Esophagus squamous epithelium (tissue), 5 donors: Measurements from ENCODE around the gene TSEN2. TPM values are rescaled to one million over a fixed set of nuclear protein-coding genes. Genes with fewer than 3 reads are reported as not detected.

Experiments used
- DNase-seq: peaks from one replicate; lab custom pipeline; 2025; lab: John Stamatoyannopoulos, UW
- H3K27ac ChIP-seq, 4 donors: fragments of 200-600 bp; sonication (generic); one replicate each; pipeline ENCODE4 v1.5.1; 2016 to 2019; ENCODE audit warnings: mild to moderate bottlenecking in 1 of 4
- H3K27me3 ChIP-seq, 4 donors: fragments of 200-600 bp; sonication (generic); 1 replicate in 3 of 4; 2 replicates in 1 of 4; pipeline versions ENCODE4 v1.5.1 to v1.6.0; 2017 to 2021; ENCODE audit warnings: antibody characterized with exemption in 1 of 4
- H3K36me3 ChIP-seq, 3 donors: fragments of 200-600 bp; sonication (generic); one replicate each; pipeline ENCODE4 v1.5.1; 2016 to 2019
- H3K4me1 ChIP-seq, 3 donors: fragments of 200-600 bp; sonication (generic); one replicate each; pipeline ENCODE4 v1.5.1; 2017 to 2019
- H3K4me3 ChIP-seq, 4 donors: fragments of 200-600 bp; sonication (generic); 1 replicate in 3 of 4; 2 replicates in 1 of 4; pipeline ENCODE4 v1.5.1; 2016 to 2019; ENCODE audit warnings: mild to moderate bottlenecking in 2 of 4, moderate library complexity in 1 of 4
- H3K9me3 ChIP-seq, 3 donors: fragments of 200-600 bp; sonication (generic); one replicate each; pipeline ENCODE4 v1.5.1; 2016 to 2019
- CTCF ChIP-seq, 6 experiments: fragments of 450-650 bp in 4 of 6; fragments of 200-600 bp in 2 of 6; sonication (generic) in 2 of 6; IDR thresholded peaks; one replicate each; pipeline ENCODE4 v1.5.1; 2016 to 2019; ENCODE audit warnings: antibody characterized with exemption in 6 of 6, mild to moderate bottlenecking in 4 of 6, moderate library complexity in 4 of 6
- POLR2A ChIP-seq, 4 donors: fragments of 450-650 bp; IDR thresholded peaks; one replicate each; pipeline ENCODE4 v1.6.1; 2017; ENCODE audit warnings: antibody characterized with exemption in 4 of 4, mild to moderate bottlenecking in 4 of 4, moderate library complexity in 3 of 4
- WGBS, 2 donors: methylation state at CpG; one replicate each; pipeline ENCODE4 v1.1.5; 2018; 5-methylcytosine and 5-hydroxymethylcytosine counted together
- intact Hi-C: fragments of 100-400 bp; cut with DNase I; formaldehyde crosslinking; loops from one replicate; pipeline ENCODE4 v1.15.0; 2022
- total RNA-seq, 4 donors: library from RNA; depleted of rRNA; stranded (reverse); fragments of >200 nt; gene quantifications; one replicate each; pipeline ENCODE4 v1.1.0, GENCODE V29; 2016
- donor health status: DM: yes; HTN: yes; CAD: no.

Gene TSEN2
- total RNA-seq, 4 donors from 2014 or later = 13.6 to 29.6 (median 14.3) TPM

DNA sequence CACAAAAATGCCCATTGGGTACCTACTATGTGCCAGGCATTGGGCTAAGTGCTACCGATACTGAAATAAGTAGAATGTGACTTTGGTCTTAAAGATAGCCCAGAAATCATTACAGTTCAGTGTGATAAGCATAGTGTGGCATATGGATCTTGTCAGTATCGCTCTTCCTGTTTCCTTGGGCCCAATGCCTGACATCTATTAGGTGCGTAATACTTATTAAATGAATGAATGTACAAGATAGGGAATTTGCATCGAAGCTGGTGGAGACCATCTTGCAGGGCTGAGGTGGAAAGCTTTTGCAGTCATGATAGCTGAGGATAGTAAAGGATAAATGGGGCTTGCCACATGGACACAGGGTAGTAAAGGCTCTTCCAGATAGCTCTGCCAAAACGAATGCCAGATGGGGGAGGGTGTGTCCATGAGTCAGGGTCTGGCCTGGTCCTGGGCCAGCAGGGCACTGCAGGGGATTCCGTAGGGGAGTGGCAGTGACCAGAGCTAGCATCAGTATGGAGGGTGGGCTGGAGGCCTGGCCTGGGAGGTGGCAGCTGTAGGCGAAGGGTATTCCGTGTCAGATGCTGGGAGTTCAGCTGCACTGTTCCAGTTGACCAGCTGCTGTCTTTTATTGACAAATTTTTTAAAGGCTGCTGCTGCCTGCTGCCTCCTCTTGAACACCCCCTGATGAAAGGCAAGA lies 23.5 kb downstream of the TSEN2 start:
- Histone ChIP-seq H3K27ac (peak overlapping the region in 3 of 4 donors; percentile 38 to 81 (median 76)), H3K4me3 (no peak overlapping the region), H3K27me3 (no peaks in the 10 kb centered on the region), H3K4me1 (peaks cover 0 to 14% (median 0%) of the 10 kb centered on the region in 3 donors), H3K9me3 (no peaks in the 10 kb centered on the region), H3K36me3 (peaks cover 3 to 80% (median 15%) of the 10 kb centered on the region in 3 donors)
- no peak for TF ChIP-seq POLR2A (IDR thresholded peaks at IDR 0.05)
- no peak for TF ChIP-seq CTCF (IDR thresholded peaks at IDR 0.05)
- 75 to 77% methylated on average over 7 to 8 of the region's 8 CpGs for WGBS, 2 donors
- no peak for DNase-seq
- intact Hi-C loops = no loop called here

DNA sequence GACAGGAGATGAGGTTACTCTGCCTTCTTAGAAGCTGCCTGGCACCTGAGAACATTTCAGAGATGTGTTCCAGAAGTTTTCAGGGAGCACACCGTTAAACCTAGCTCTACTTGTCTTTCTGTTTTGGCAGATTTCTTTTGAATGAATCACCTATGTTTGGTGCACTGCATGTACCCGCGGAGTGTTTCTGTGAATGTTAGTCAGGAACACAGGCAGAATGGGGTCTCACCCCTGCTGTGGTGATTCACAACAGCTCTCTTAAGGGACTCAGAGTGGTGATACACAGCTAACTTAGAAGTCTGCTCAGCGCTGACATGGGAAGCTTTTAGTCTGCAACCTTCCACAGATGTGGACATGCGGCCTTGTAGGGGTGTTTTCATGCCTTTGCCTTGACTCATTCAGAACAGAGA lies 24.0 kb downstream of the TSEN2 start:
- Histone ChIP-seq H3K4me3 (no peak overlapping the region), H3K27ac (peak overlapping the region in 3 of 4 donors; percentile 38 to 81 (median 76)), H3K36me3 (peaks cover 2 to 77% (median 11%) of the 10 kb centered on the region in 3 donors), H3K27me3 (no peaks in the 10 kb centered on the region), H3K4me1 (peaks cover 0 to 14% (median 0%) of the 10 kb centered on the region in 3 donors), H3K9me3 (no peaks in the 10 kb centered on the region)
- no peak for TF ChIP-seq POLR2A (IDR thresholded peaks at IDR 0.05)
- intact Hi-C loops = no loop called here
- 29 to 37% methylated on average over 5 of the region's 5 CpGs for WGBS, 2 donors
- no peak for DNase-seq

DNA sequence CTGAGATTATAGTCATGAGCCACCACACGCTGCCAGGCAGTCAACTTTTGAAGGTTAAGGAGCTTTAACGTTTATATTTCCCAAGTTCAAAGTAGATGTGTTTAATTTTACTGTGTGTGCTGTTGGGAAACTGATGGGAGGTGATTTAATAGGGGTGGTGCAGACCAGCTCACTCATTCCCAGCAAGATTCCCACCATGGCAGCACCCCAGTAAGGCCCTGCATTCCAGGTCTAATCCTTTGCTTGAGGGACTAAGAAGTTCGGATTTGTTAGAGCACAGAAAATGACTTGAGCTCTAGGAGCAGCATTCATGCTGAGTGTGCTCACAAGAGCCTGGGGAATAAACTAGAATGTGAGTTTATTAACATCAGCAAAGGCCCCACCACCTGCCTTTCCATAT lies 25.2 kb downstream of the TSEN2 start:
- intact Hi-C loops = no loop called here
- no peaks in the 10 kb centered on the region for H3K27me3 ChIP-seq
- peaks cover 0 to 14% (median 0%) of the 10 kb centered on the region in 3 donors for H3K4me1 ChIP-seq

DNA sequence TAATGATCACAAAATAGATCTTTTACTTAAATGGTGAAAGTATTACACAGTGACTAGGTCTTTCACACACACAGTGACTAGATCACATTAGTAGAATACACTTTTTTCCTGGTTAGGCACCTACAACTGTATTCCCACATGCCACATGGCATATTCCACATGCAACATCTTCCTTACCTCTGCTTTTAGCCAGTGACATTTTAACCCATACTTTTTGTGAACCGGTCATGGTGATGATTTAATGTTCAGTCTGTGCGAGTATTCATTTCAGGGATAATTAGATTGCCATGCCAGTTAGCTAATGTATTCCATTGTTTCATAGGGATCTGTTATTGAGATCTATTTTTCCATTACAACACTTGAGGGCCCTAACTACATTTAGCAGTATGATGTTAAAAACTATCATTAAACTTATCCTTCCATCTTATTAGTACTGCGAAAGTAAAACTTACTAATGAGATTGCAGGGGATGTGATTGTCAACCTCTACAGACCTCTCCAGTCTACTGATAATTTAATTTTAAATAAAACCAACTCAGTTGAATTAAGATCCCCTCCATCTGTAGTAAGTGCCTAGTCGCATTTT lies 28.3 kb downstream of the TSEN2 start:
- no peaks in the 10 kb centered on the region for H3K27me3 ChIP-seq
- intact Hi-C loops = no loop called here
- 90 to 91% methylated on average over 4 of the region's 4 CpGs for WGBS, 2 donors
- TF ChIP-seq POLR2A (IDR thresholded peaks at IDR 0.05) (no peak), CTCF (IDR thresholded peaks at IDR 0.05) (no peak)
- H3K4me1 ChIP-seq = peaks cover 0 to 9% (median 0%) of the 10 kb centered on the region in 3 donors
- H3K4me3 ChIP-seq = no peak overlapping the region
- no peak overlapping the region for H3K27ac ChIP-seq
- no peak for DNase-seq
- no peaks in the 10 kb centered on the region for H3K9me3 ChIP-seq
- peaks cover 0 to 53% (median 0%) of the 10 kb centered on the region in 3 donors for H3K36me3 ChIP-seq

More for the DNA sequence above, 25.2 kb downstream of the TSEN2 start:
- Histone ChIP-seq H3K9me3 (no peaks in the 10 kb centered on the region), H3K27ac (peak overlapping the region in 2 of 4 donors; percentile 34 to 50), H3K36me3 (peaks cover 0 to 72% (median 0%) of the 10 kb centered on the region in 3 donors), H3K4me3 (no peak overlapping the region)
- DNase-seq = no peak
- WGBS, 2 donors = 74 to 86% methylated on average over 3 of the region's 3 CpGs
- TF ChIP-seq CTCF (IDR thresholded peaks at IDR 0.05) (no peak), POLR2A (IDR thresholded peaks at IDR 0.05) (no peak)

- no peak overlapping the region for H3K4me3 ChIP-seq
- H3K36me3 ChIP-seq = peaks cover 0 to 50% (median 0%) of the 10 kb centered on the region in 3 donors
- no peaks in the 10 kb centered on the region for H3K27me3 ChIP-seq
- no peak overlapping the region for H3K27ac ChIP-seq
- intact Hi-C loops = no loop called here
- TF ChIP-seq CTCF (IDR thresholded peaks at IDR 0.05) = no peak
- TF ChIP-seq POLR2A (IDR thresholded peaks at IDR 0.05) = no peak
- DNase-seq = no peak
- H3K4me1 ChIP-seq = peaks cover 0 to 3% (median 0%) of the 10 kb centered on the region in 3 donors
- WGBS, 2 donors = 91% methylated on average over 5 of the region's 5 CpGs
- H3K9me3 ChIP-seq = no peaks in the 10 kb centered on the region
Observed at GRCh38 chr3:12513694-12514446, 29.6 kb downstream of the TSEN2 start.
